HFFc6 (cell line): Measurements from ENCODE around the gene NELFCD. TPM values are rescaled to one million over a fixed set of nuclear protein-coding genes. Genes with fewer than 3 reads are reported as not detected.

Experiments used
- DNase-seq: peaks from one replicate; pipeline ENCODE4 v3.0.0-alpha.2; 2018
- H3K27ac Mint-ChIP-seq: 2 replicates; pipeline ENCODE4 v1.8.0; 2020; ENCODE audit warnings: mild to moderate bottlenecking, mixed read lengths
- H3K27me3 Mint-ChIP-seq: 2 replicates; pipeline ENCODE4 v1.8.0; 2021; ENCODE audit warnings: mild to moderate bottlenecking, moderate library complexity, mixed read lengths; ENCODE audit not compliant: insufficient read depth
- H3K36me3 Mint-ChIP-seq: 2 replicates; pipeline ENCODE4 v1.8.0; 2021; ENCODE audit warnings: low read depth, mixed read lengths
- H3K4me1 Mint-ChIP-seq: 2 replicates; pipeline ENCODE4 v1.8.0; 2020; ENCODE audit warnings: low read depth, mixed read lengths
- H3K4me3 Mint-ChIP-seq: 2 replicates; pipeline ENCODE4 v1.8.0; 2020; ENCODE audit warnings: mild to moderate bottlenecking, moderate library complexity, mixed read lengths
- H3K9me3 Mint-ChIP-seq: 2 replicates; pipeline ENCODE4 v1.8.0; 2020; ENCODE audit warnings: mild to moderate bottlenecking, mixed read lengths
- CTCF ChIP-seq: fragments of 200-600 bp; sonication (generic); IDR thresholded peaks from 2 replicates; pipeline ENCODE4 v1.5.0; 2021; ENCODE audit warnings: antibody characterized with exemption, mild to moderate bottlenecking
- total RNA-seq, 6 experiments: library from RNA; stranded (reverse); fragmentation: NEBNext Ultra II Directional; extraction: Animal tissue kit (Norgen Biotek cat#: 25700); gene quantifications; 2 replicates in 1 of 6; 3 replicates in 5 of 6; pipeline ENCODE4 v1.2.3, GENCODE V29; 2021

NELFCD gene
- total RNA-seq, 6 experiments from 2014 or later, result 52.3 to 64.0 (median 62.1) TPM

GRCh38 chr20:59023616-59024015 lies 42.6 kb downstream of the NELFCD start:
- Mint-ChIP-seq H3K9me3 (no peaks in the 10 kb centered on the region), H3K4me1 (peaks cover 49% of the 10 kb centered on the region), H3K27me3 (no peaks in the 10 kb centered on the region; the same call in none of the 2 replicates), H3K4me3 (no peak overlapping the region), H3K36me3 (peaks cover 39% of the 10 kb centered on the region), H3K27ac (no peak overlapping the region)
- no peak for DNase-seq
- TF ChIP-seq CTCF, result peak; percentile 7; the same call in 1 of the 2 replicates

GRCh38 chr20:59024111-59024530 lies 43.1 kb downstream of the NELFCD start:
- H3K27ac Mint-ChIP-seq, result no peak overlapping the region
- H3K36me3 Mint-ChIP-seq, result peaks cover 40% of the 10 kb centered on the region
- peaks cover 53% of the 10 kb centered on the region for H3K4me1 Mint-ChIP-seq
- no peaks in the 10 kb centered on the region; the same call in none of the 2 replicates for H3K27me3 Mint-ChIP-seq
- H3K9me3 Mint-ChIP-seq, result no peaks in the 10 kb centered on the region
- no peak for DNase-seq
- TF ChIP-seq CTCF, result no peak
- no peak overlapping the region for H3K4me3 Mint-ChIP-seq

- no peak for DNase-seq
- H3K27me3 Mint-ChIP-seq, result no peaks in the 10 kb centered on the region; the same call in 1 of the 2 replicates
- peaks cover 59% of the 10 kb centered on the region for H3K4me1 Mint-ChIP-seq
- TF ChIP-seq CTCF, result no peak
- no peak overlapping the region for H3K4me3 Mint-ChIP-seq
- no peak overlapping the region for H3K27ac Mint-ChIP-seq
- peaks cover 47% of the 10 kb centered on the region for H3K36me3 Mint-ChIP-seq
- H3K9me3 Mint-ChIP-seq, result no peaks in the 10 kb centered on the region
Measured at GRCh38 chr20:59025086-59025485, 44.0 kb downstream of the NELFCD start.

- Mint-ChIP-seq H3K4me1 (peaks cover 62% of the 10 kb centered on the region), H3K36me3 (peaks cover 51% of the 10 kb centered on the region), H3K27me3 (no peaks in the 10 kb centered on the region; the same call in 1 of the 2 replicates), H3K9me3 (no peaks in the 10 kb centered on the region), H3K4me3 (no peak overlapping the region), H3K27ac (no peak overlapping the region)
- no peak for TF ChIP-seq CTCF
- no peak for DNase-seq
Measured at GRCh38 chr20:59025511-59025910, 44.5 kb downstream of the NELFCD start.

GRCh38 chr20:59026904-59027740 lies 46.1 kb downstream of the NELFCD start:
- TF ChIP-seq CTCF, result no peak
- H3K27ac Mint-ChIP-seq, result peak overlapping the region; percentile 74
- peaks cover 65% of the 10 kb centered on the region for H3K36me3 Mint-ChIP-seq
- no peak for DNase-seq
- peak overlapping the region; percentile 94; the same call in 1 of the 2 replicates for H3K4me3 Mint-ChIP-seq
- peaks cover 1% of the 10 kb centered on the region for H3K27me3 Mint-ChIP-seq
- H3K4me1 Mint-ChIP-seq, result peaks cover 61% of the 10 kb centered on the region
- H3K9me3 Mint-ChIP-seq, result no peaks in the 10 kb centered on the region
